ENCODE results near the gene ICA1L.
"Not testable (repeated sequence)": the region's sequence is repeated elsewhere in the genome, so short reads cannot be mapped to it uniquely, and the experiment has no call there.

The ICA1L gene

DNA sequence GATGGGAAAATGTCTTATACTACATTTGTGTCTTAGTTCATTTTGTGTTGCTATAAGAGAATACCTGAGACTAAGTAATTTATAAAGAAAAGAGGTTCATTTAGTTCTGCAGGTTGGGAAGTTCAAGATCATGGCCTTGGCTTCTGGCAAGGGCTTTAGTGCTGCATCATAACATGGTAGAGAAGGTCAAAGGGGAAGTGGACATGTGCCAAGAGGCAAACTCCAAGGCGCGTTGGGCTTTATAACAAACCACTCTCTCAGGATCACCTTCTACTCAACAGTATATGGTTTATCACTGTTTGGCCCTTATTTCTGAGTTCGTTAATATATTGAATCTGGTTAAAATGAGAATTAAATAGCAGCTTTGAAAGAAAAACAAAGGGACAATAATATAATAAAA, 58.2 kb downstream of the ICA1L start:
- Histone ChIP-seq H3K9ac (ENCODE audit: low read depth, low read length, poor library complexity) (no peak overlapping the region), H2BK12ac (ENCODE audit: low read length) (no peak overlapping the region), H4K8ac (ENCODE audit: low read depth, low read length) (no peak overlapping the region), H3K18ac (ENCODE audit: low read length) (no peak overlapping the region), H3K27me3 (ENCODE audit: control insufficient read depth in 3 of 3, insufficient read depth in 3 of 3, low read depth in 1 of 3, low read length in 3 of 3) (no peaks in the 10 kb centered on the region), H2BK15ac (ENCODE audit: low read length) (no peak overlapping the region), H3K4me1 (ENCODE audit: control insufficient read depth in 2 of 2, insufficient read depth in 1 of 2, low read depth in 1 of 2, low read length in 2 of 2) (no peaks in the 10 kb centered on the region), H2AFZ (ENCODE audit: low read length) (no peak overlapping the region), H2BK5ac (ENCODE audit: low read length) (no peak overlapping the region), H3K4me2 (ENCODE audit: insufficient read depth, low read length, poor library complexity, severe bottlenecking) (no peak overlapping the region), H3K79me1 (ENCODE audit: low read depth, low read length) (no peaks in the 10 kb centered on the region), H3K27ac (replicated peaks; ENCODE audit: low read length) (no peak overlapping the region), H3K36me3 (replicated peaks in 1 of 2; ENCODE audit: control insufficient read depth in 2 of 2, insufficient read depth in 2 of 2, low read length in 2 of 2) (peaks cover 0 to 5% of the 10 kb centered on the region in 2 donors), H2AK5ac (ENCODE audit: low read depth, low read length) (no peak overlapping the region), H3K23ac (ENCODE audit: low read depth, low read length, poor library complexity) (no peak overlapping the region), H3K14ac (ENCODE audit: low read length) (no peak overlapping the region), H2BK120ac (ENCODE audit: low read depth, low read length) (no peak overlapping the region), H3K4ac (ENCODE audit: low read length) (no peak overlapping the region), H3K9me3 (replicated peaks in 1 of 2; ENCODE audit: control insufficient read depth in 2 of 2, insufficient read depth in 1 of 2, low read depth in 1 of 2, low read length in 2 of 2) (peaks cover 3 to 11% of the 10 kb centered on the region in 2 donors), H3K4me3 (ENCODE audit: low read length in 2 of 2) (no peak overlapping the region), H4K91ac (ENCODE audit: low read depth, low read length, poor library complexity) (no peak overlapping the region)
- no CpG with 5 or more reads among the region's 3 CpGs for WGBS, 2 donors (ENCODE audit: extremely low coverage in 2 of 2, insufficient read length in 2 of 2, insufficient replicate concordance in 1 of 2)
- no peak for DNase-seq (ENCODE audit: low spot score)

DNA sequence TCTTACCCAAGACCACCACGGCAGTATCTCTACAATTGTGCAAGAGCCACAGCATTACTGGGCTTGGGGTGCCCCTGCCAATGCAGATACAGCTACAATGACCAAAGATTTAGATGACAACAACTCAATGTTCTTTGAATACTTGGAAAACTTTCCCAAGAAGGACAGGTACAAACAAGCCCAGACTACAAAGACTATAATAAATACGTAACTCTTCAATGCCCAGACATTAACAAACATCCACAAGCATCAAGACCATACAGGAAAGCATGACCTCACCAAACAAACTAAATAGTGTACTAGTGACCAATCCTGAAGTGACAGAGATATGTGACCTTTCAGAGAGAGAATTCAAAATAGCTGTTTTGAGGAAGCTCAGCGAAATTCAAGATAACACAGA, 62.8 kb downstream of the ICA1L start:
- Histone ChIP-seq H3K9me3 (replicated peaks in 1 of 2; ENCODE audit: control insufficient read depth in 2 of 2, insufficient read depth in 1 of 2, low read depth in 1 of 2, low read length in 2 of 2) (no peaks in the 10 kb centered on the region), H2BK15ac (ENCODE audit: low read length) (no peak overlapping the region), H4K8ac (ENCODE audit: low read depth, low read length) (no peak overlapping the region), H3K27ac (replicated peaks; ENCODE audit: low read length) (no peak overlapping the region), H3K4me2 (ENCODE audit: insufficient read depth, low read length, poor library complexity, severe bottlenecking) (no peak overlapping the region), H3K14ac (ENCODE audit: low read length) (no peak overlapping the region), H3K79me1 (ENCODE audit: low read depth, low read length) (no peaks in the 10 kb centered on the region), H3K18ac (ENCODE audit: low read length) (no peak overlapping the region), H2BK120ac (ENCODE audit: low read depth, low read length) (no peak overlapping the region), H4K91ac (ENCODE audit: low read depth, low read length, poor library complexity) (no peak overlapping the region), H3K4ac (ENCODE audit: low read length) (no peak overlapping the region), H2AFZ (ENCODE audit: low read length) (no peak overlapping the region), H3K27me3 (ENCODE audit: control insufficient read depth in 3 of 3, insufficient read depth in 3 of 3, low read depth in 1 of 3, low read length in 3 of 3) (no peaks in the 10 kb centered on the region), H3K23ac (ENCODE audit: low read depth, low read length, poor library complexity) (no peak overlapping the region), H3K36me3 (replicated peaks in 1 of 2; ENCODE audit: control insufficient read depth in 2 of 2, insufficient read depth in 2 of 2, low read length in 2 of 2) (no peaks in the 10 kb centered on the region), H2BK5ac (ENCODE audit: low read length) (no peak overlapping the region), H3K9ac (ENCODE audit: low read depth, low read length, poor library complexity) (no peak overlapping the region), H2BK12ac (ENCODE audit: low read length) (no peak overlapping the region), H2AK5ac (ENCODE audit: low read depth, low read length) (no peak overlapping the region), H3K4me3 (ENCODE audit: low read length in 2 of 2) (no peak overlapping the region), H3K4me1 (ENCODE audit: control insufficient read depth in 2 of 2, insufficient read depth in 1 of 2, low read depth in 1 of 2, low read length in 2 of 2) (peaks cover 0 to 3% of the 10 kb centered on the region in 2 donors)
- no CpG with 5 or more reads among the region's 3 CpGs for WGBS, 2 donors (ENCODE audit: extremely low coverage in 2 of 2, insufficient read length in 2 of 2, insufficient replicate concordance in 1 of 2)
- DNase-seq (ENCODE audit: low spot score): no peak

DNA sequence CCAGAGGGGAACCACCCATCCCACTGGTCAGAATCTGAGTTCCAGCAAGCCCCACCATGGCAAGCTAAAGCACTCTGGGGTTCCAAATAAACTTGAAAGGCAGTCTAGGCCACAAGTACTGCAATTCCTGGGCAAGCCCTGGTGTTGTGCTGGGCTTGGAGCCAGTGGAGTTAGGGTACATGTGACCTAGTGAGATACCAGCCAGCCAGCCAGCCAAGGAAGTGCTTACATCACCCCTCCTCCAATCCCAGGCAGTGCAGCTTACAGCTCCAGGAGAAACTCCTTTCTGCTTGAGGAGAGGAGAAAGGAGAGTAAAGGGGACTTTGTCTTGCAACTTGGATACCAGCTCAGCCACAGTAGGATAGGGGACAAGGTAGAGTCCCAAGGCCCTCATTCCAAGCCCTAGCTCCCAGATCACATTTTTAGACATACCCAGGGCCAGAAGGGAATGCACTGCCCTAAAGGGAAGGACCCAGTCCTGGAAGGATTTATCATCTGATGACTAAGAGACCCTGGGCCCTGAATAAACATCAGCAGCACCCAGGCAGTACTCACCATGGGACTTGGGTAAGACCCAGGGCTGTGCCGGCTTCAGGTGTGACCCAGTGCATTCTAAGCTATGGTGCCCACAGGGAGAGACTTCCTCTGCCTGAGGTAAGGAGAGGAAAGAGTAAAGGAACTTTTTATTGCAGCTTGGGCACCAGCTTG, 64.0 kb downstream of the ICA1L start:
- not testable (repeated sequence) for H3K79me1 ChIP-seq (ENCODE audit: low read depth, low read length); H2BK120ac ChIP-seq (ENCODE audit: low read depth, low read length); H3K9ac ChIP-seq (ENCODE audit: low read depth, low read length, poor library complexity); H3K4me1 ChIP-seq (ENCODE audit: control insufficient read depth in 2 of 2, insufficient read depth in 1 of 2, low read depth in 1 of 2, low read length in 2 of 2); H3K9me3 ChIP-seq (replicated peaks in 1 of 2; ENCODE audit: control insufficient read depth in 2 of 2, insufficient read depth in 1 of 2, low read depth in 1 of 2, low read length in 2 of 2); H3K14ac ChIP-seq (ENCODE audit: low read length); H3K4me3 ChIP-seq (ENCODE audit: low read length in 2 of 2); H2AFZ ChIP-seq (ENCODE audit: low read length); H4K91ac ChIP-seq (ENCODE audit: low read depth, low read length, poor library complexity); H3K36me3 ChIP-seq (replicated peaks in 1 of 2; ENCODE audit: control insufficient read depth in 2 of 2, insufficient read depth in 2 of 2, low read length in 2 of 2); H3K4me2 ChIP-seq (ENCODE audit: insufficient read depth, low read length, poor library complexity, severe bottlenecking); H3K18ac ChIP-seq (ENCODE audit: low read length); H3K4ac ChIP-seq (ENCODE audit: low read length); H3K27me3 ChIP-seq (ENCODE audit: control insufficient read depth in 3 of 3, insufficient read depth in 3 of 3, low read depth in 1 of 3, low read length in 3 of 3); H3K23ac ChIP-seq (ENCODE audit: low read depth, low read length, poor library complexity); H3K27ac ChIP-seq (replicated peaks; ENCODE audit: low read length); H2BK15ac ChIP-seq (ENCODE audit: low read length); H2BK5ac ChIP-seq (ENCODE audit: low read length); DNase-seq (ENCODE audit: low spot score); H4K8ac ChIP-seq (ENCODE audit: low read depth, low read length); H2BK12ac ChIP-seq (ENCODE audit: low read length)
- peak overlapping the region; percentile 63 for H2AK5ac ChIP-seq (ENCODE audit: low read depth, low read length)
- no CpG with 5 or more reads among the region's 1 CpG for WGBS, 2 donors (ENCODE audit: extremely low coverage in 2 of 2, insufficient read length in 2 of 2, insufficient replicate concordance in 1 of 2)

DNA sequence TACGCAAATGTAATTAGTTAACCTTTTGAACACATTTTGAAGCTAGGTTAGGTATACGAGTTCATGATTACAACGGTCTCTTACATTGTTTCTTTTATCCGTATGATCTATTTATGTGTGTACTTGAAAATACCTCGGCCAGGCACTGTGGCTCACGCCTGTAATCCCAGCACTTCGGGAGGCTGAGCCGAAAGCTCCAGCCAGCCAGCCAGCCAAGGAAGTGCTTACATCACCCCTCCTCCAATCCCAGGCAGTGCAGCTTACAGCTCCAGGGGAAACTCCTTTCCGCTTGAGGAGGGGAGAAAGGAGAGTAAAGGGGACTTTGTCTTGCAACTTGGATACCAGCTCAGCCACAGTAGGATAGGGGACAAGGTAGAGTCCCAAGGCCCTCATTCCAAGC, 65.7 kb downstream of the ICA1L start:
- H3K4me2 ChIP-seq (ENCODE audit: insufficient read depth, low read length, poor library complexity, severe bottlenecking); H2AFZ ChIP-seq (ENCODE audit: low read length); H3K14ac ChIP-seq (ENCODE audit: low read length); H3K9ac ChIP-seq (ENCODE audit: low read depth, low read length, poor library complexity); H3K4me3 ChIP-seq (ENCODE audit: low read length in 2 of 2); H3K79me1 ChIP-seq (ENCODE audit: low read depth, low read length); H3K36me3 ChIP-seq (replicated peaks in 1 of 2; ENCODE audit: control insufficient read depth in 2 of 2, insufficient read depth in 2 of 2, low read length in 2 of 2); H2BK120ac ChIP-seq (ENCODE audit: low read depth, low read length); H3K23ac ChIP-seq (ENCODE audit: low read depth, low read length, poor library complexity); H3K9me3 ChIP-seq (replicated peaks in 1 of 2; ENCODE audit: control insufficient read depth in 2 of 2, insufficient read depth in 1 of 2, low read depth in 1 of 2, low read length in 2 of 2); H3K18ac ChIP-seq (ENCODE audit: low read length); H3K4ac ChIP-seq (ENCODE audit: low read length); H3K4me1 ChIP-seq (ENCODE audit: control insufficient read depth in 2 of 2, insufficient read depth in 1 of 2, low read depth in 1 of 2, low read length in 2 of 2); H4K8ac ChIP-seq (ENCODE audit: low read depth, low read length); H2AK5ac ChIP-seq (ENCODE audit: low read depth, low read length); H2BK15ac ChIP-seq (ENCODE audit: low read length); H3K27ac ChIP-seq (replicated peaks; ENCODE audit: low read length); H3K27me3 ChIP-seq (ENCODE audit: control insufficient read depth in 3 of 3, insufficient read depth in 3 of 3, low read depth in 1 of 3, low read length in 3 of 3); H2BK5ac ChIP-seq (ENCODE audit: low read length); H4K91ac ChIP-seq (ENCODE audit: low read depth, low read length, poor library complexity); H2BK12ac ChIP-seq (ENCODE audit: low read length): not testable (repeated sequence)
- WGBS, 2 donors (ENCODE audit: extremely low coverage in 2 of 2, insufficient read length in 2 of 2, insufficient replicate concordance in 1 of 2): no CpG with 5 or more reads among the region's 9 CpGs
- DNase-seq (ENCODE audit: low spot score): peak; percentile 15
